HepG2 (cell line): ENCODE data around the gene ALDH2.

ENCODE experiments used
- ARNTL ChIP-seq: sonication (generic); formaldehyde crosslinking; IDR thresholded peaks from 2 replicates; pipeline ENCODE4 v1.4.0; 2020; ENCODE audit warnings: mild to moderate bottlenecking, missing genetic modification reagents
- MYNN ChIP-seq: sonication (generic); formaldehyde crosslinking; IDR thresholded peaks from 2 replicates; pipeline ENCODE4 v1.4.0; 2020; ENCODE audit warnings: mild to moderate bottlenecking, low read depth, missing genetic modification reagents
- TAF1 ChIP-seq: sonication (generic); formaldehyde crosslinking; IDR thresholded peaks from 2 replicates; pipeline ENCODE4 v1.4.0; 2020; ENCODE audit warnings: missing genetic modification reagents
- ZNF331 ChIP-seq: sonication (generic); formaldehyde crosslinking; IDR thresholded peaks from 2 replicates; pipeline ENCODE4 v1.4.0; 2020; ENCODE audit warnings: missing genetic modification reagents
- ZNF501 ChIP-seq: sonication (generic); formaldehyde crosslinking; IDR thresholded peaks from 2 replicates; pipeline ENCODE4 v1.5.1; 2020; ENCODE audit warnings: mild to moderate bottlenecking, moderate library complexity, missing genetic modification reagents
- TF ChIP-seq, protein P1 (sequence below), 2 experiments: sonication (generic) in 1 of 2; formaldehyde crosslinking in 1 of 2; IDR thresholded peaks; 2 replicates each; pipeline versions ENCODE4 v1.4.0 to v1.6.1; 2018 to 2020; ENCODE audit warnings: missing genetic modification reagents in 2 of 2, borderline replicate concordance in 1 of 2, low read depth in 1 of 2, mild to moderate bottlenecking in 1 of 2, missing biosample characterization in 1 of 2
- TF ChIP-seq, protein P2 (sequence below): fragments of 450-650 bp; IDR thresholded peaks from 2 replicates; pipeline ENCODE4 v1.6.1; 2016

DNA sequence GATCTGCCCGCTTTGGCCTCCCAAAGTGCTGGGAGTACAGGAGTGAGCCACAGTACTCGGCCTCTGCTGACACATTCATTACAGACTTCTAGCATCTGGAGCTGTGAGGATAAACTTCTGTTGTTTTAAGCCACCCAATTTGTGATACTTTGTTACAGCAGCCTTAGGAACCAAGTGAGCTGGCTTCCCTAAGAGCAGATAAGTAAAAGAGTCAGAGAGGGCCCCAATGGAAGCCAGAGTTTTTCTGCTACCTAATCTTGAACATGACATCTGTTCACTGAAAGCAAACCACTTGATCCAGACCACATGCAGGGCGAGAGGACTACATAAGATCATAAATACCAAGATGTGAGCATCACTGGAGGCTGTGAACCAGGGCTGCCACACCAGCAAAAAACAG, 71.6 kb downstream of the ALDH2 start:
- no peak for TF ChIP-seq ZNF331 (CRISPR knock-in tag)
- TF ChIP-seq, protein P1, sequence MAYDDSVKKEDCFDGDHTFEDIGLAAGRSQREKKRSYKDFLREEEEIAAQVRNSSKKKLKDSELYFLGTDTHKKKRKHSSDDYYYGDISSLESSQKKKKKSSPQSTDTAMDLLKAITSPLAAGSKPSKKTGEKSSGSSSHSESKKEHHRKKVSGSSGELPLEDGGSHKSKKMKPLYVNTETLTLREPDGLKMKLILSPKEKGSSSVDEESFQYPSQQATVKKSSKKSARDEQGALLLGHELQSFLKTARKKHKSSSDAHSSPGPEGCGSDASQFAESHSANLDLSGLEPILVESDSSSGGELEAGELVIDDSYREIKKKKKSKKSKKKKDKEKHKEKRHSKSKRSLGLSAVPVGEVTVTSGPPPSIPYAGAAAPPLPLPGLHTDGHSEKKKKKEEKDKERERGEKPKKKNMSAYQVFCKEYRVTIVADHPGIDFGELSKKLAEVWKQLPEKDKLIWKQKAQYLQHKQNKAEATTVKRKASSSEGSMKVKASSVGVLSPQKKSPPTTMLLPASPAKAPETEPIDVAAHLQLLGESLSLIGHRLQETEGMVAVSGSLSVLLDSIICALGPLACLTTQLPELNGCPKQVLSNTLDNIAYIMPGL (CRISPR knock-in tag; IDR thresholded peaks at IDR 0.05; ENCODE audit: borderline replicate concordance in 1 of 2, low read depth in 1 of 2): no peak
- TF ChIP-seq, protein P2, sequence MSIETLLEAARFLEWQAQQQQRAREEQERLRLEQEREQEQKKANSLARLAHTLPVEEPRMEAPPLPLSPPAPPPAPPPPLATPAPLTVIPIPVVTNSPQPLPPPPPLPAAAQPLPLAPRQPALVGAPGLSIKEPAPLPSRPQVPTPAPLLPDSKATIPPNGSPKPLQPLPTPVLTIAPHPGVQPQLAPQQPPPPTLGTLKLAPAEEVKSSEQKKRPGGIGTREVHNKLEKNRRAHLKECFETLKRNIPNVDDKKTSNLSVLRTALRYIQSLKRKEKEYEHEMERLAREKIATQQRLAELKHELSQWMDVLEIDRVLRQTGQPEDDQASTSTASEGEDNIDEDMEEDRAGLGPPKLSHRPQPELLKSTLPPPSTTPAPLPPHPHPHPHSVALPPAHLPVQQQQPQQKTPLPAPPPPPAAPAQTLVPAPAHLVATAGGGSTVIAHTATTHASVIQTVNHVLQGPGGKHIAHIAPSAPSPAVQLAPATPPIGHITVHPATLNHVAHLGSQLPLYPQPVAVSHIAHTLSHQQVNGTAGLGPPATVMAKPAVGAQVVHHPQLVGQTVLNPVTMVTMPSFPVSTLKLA: no peak
- TF ChIP-seq MYNN: no peak
- no peak for TF ChIP-seq ARNTL
- no peak for TF ChIP-seq ZNF501 (CRISPR knock-in tag)
- TF ChIP-seq TAF1: no peak
